DND-41 (cell line): ENCODE measurements around the gene SPAG4.

Experiments
- ATAC-seq: fragments of 200-7000 bp; cut with Tn5 transposase; 3 replicates; pipeline ENCODE4 v1.9.1; 2021; ENCODE audit warnings: low read depth; ENCODE audit not compliant: insufficient read depth
- DNase-seq: peaks from one replicate; pipeline ENCODE4 v3.0.0-alpha.2; 2020
- H2AFZ ChIP-seq: 2 replicates; pipeline ENCODE4 v1.6.0; 2012; ENCODE audit warnings: low read depth, low read length
- H3K27ac ChIP-seq: 2 replicates; pipeline ENCODE4 v1.5.1; 2012; ENCODE audit warnings: low read length, inconsistent platforms
- H3K27me3 ChIP-seq: fragments of 200-600 bp; sonication (generic); 2 replicates; pipeline ENCODE4 v1.6.0; 2012; ENCODE audit warnings: low read length, mild to moderate bottlenecking, inconsistent platforms; ENCODE audit not compliant: insufficient read depth, poor library complexity
- H3K36me3 ChIP-seq: 2 replicates; pipeline ENCODE4 v1.5.1; 2012; ENCODE audit warnings: low read length, inconsistent platforms; ENCODE audit not compliant: insufficient read depth
- H3K4me1 ChIP-seq: 2 replicates; pipeline ENCODE4 v1.5.1; 2012; ENCODE audit warnings: mild to moderate bottlenecking, low read length; ENCODE audit not compliant: insufficient read depth
- H3K4me2 ChIP-seq: 2 replicates; pipeline ENCODE4 v1.6.0; 2012; ENCODE audit warnings: mild to moderate bottlenecking, moderate library complexity, low read length, inconsistent platforms; ENCODE audit not compliant: insufficient read depth
- H3K4me3 ChIP-seq, 2 experiments: fragments of 200-600 bp in 1 of 2; shearing (Covaris generic) in 1 of 2; 2 replicates each; pipeline ENCODE4 v1.5.1; 2012 to 2016; ENCODE audit warnings: inconsistent platforms in 2 of 2, low read length in 2 of 2, mild to moderate bottlenecking in 2 of 2, low read depth in 1 of 2, moderate library complexity in 1 of 2
- H3K79me2 ChIP-seq: 2 replicates; pipeline ENCODE4 v1.6.0; 2012; ENCODE audit warnings: low read length, inconsistent platforms; ENCODE audit not compliant: insufficient read depth
- H3K9ac ChIP-seq: 2 replicates; pipeline ENCODE4 v1.6.0; 2012; ENCODE audit warnings: low read depth, mild to moderate bottlenecking, inconsistent platforms, low read length, moderate library complexity
- H3K9me3 ChIP-seq: 2 replicates; pipeline ENCODE4 v1.5.1; 2012; ENCODE audit warnings: low read length, moderate library complexity, mild to moderate bottlenecking, inconsistent platforms; ENCODE audit not compliant: insufficient read depth, severe bottlenecking
- H4K20me1 ChIP-seq: 2 replicates; pipeline ENCODE4 v1.6.0; 2012; ENCODE audit warnings: low read length; ENCODE audit not compliant: insufficient read depth
- CTCF ChIP-seq: IDR thresholded peaks from 2 replicates; pipeline ENCODE4 v1.5.1; 2012; ENCODE audit warnings: borderline replicate concordance, low read length, moderate library complexity, mild to moderate bottlenecking; ENCODE audit not compliant: poor library complexity, severe bottlenecking; ENCODE audit errors: extremely low read depth
- EZH2 ChIP-seq: IDR thresholded peaks from 3 replicates; pipeline ENCODE4 v1.6.1; 2012; ENCODE audit warnings: borderline replicate concordance, low read depth, mild to moderate bottlenecking, moderate library complexity, low read length, inconsistent platforms; ENCODE audit not compliant: severe bottlenecking

Gene SPAG4

DNA sequence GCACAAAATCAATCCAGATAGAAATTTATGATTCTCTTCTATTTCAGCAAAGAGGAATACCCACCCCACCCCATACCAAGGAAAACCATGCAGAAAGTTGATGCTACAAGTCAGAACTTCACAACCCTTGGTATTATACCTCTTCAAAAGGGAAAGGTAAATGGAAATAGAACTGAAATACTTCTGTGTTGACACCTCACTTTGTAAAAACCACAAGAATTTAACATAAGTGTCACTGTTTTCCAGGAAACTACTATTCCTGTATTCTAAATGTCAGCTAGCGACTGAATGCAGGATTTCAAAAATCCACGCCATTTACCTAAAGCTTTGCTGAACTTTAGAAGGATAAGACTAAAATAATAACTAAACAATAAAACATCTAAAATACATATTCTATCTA is 45.4 kb downstream of the SPAG4 start:
- DNase-seq = no peak
- peaks cover 18% of the 10 kb centered on the region for H3K36me3 ChIP-seq
- TF ChIP-seq EZH2 = no peak
- no peak for TF ChIP-seq CTCF
- no peak overlapping the region for H2AFZ ChIP-seq
- no peaks in the 10 kb centered on the region for H3K9me3 ChIP-seq
- peak overlapping the region; percentile 10 for H3K9ac ChIP-seq
- peak overlapping the region; percentile 18 for H3K27ac ChIP-seq
- no peaks in the 10 kb centered on the region for H3K27me3 ChIP-seq
- H4K20me1 ChIP-seq = peaks cover 79% of the 10 kb centered on the region
- H3K4me2 ChIP-seq = peak overlapping the region; percentile 91; the same call in 1 of the 2 replicates
- H3K4me3 ChIP-seq = peak overlapping the region in 1 of 2 experiments; percentile 88; a peak in 1 of 4 replicates
- H3K4me1 ChIP-seq = peaks cover 51% of the 10 kb centered on the region
- peaks cover 90% of the 10 kb centered on the region for H3K79me2 ChIP-seq
- ATAC-seq = no peak

DNA sequence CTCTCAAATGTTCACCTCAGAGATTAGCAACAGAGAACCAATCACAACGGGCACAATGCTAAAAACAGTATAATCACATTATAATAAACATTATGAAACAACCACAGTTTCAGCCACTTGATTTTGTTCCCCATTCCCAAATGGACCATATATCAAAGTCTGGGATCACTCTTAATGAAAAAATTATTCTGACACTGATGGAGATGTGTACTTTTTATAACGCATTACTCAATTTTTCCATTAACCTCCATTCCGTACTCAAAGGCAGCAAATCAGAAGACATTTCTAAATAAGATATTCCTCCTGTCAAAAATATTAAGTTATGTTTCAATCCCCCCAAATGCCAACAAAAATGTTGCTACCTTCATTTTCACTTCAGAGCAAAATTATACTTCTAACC is 46.3 kb downstream of the SPAG4 start:
- TF ChIP-seq EZH2 = no peak
- no peak for TF ChIP-seq CTCF
- H3K79me2 ChIP-seq = peaks cover 82% of the 10 kb centered on the region
- H3K4me1 ChIP-seq = peaks cover 51% of the 10 kb centered on the region
- H2AFZ ChIP-seq = no peak overlapping the region
- peak overlapping the region in 1 of 2 experiments; percentile 88; a peak in 1 of 4 replicates for H3K4me3 ChIP-seq
- peak overlapping the region; percentile 91 for H3K4me2 ChIP-seq
- H3K9me3 ChIP-seq = no peaks in the 10 kb centered on the region
- ATAC-seq = no peak
- peaks cover 12% of the 10 kb centered on the region for H3K36me3 ChIP-seq
- no peaks in the 10 kb centered on the region for H3K27me3 ChIP-seq
- no peak for DNase-seq
- no peak overlapping the region; the same call in 1 of the 2 replicates for H3K27ac ChIP-seq
- H4K20me1 ChIP-seq = peaks cover 70% of the 10 kb centered on the region
- peak overlapping the region; percentile 93; the same call in 1 of the 2 replicates for H3K9ac ChIP-seq

GRCh38 chr20:35662551-35662950 is 46.9 kb downstream of the SPAG4 start:
- Histone ChIP-seq H3K36me3 (peaks cover 5% of the 10 kb centered on the region), H3K4me3 (peak overlapping the region; percentile 73 to 88; a peak in 3 of 4 replicates), H3K4me1 (peaks cover 51% of the 10 kb centered on the region), H2AFZ (no peak overlapping the region), H3K9ac (peak overlapping the region; percentile 93), H3K79me2 (peaks cover 75% of the 10 kb centered on the region), H3K27ac (peak overlapping the region; percentile 90), H4K20me1 (peaks cover 64% of the 10 kb centered on the region), H3K27me3 (no peaks in the 10 kb centered on the region), H3K9me3 (no peaks in the 10 kb centered on the region), H3K4me2 (peak overlapping the region; percentile 91)
- TF ChIP-seq CTCF = no peak
- no peak for TF ChIP-seq EZH2
- DNase-seq (peak; percentile 2), ATAC-seq (no peak)
